D721Med (cell line): ENCODE measurements around the gene XXYLT1.
A peak's percentile ranks its signal among the peaks of the same experiment; 100 is the strongest.
"Not testable (repeated sequence)": the region's sequence is repeated elsewhere in the genome, so short reads cannot be mapped to it uniquely, and the experiment has no call there.

ENCODE experiments used
- DNase-seq: peaks from one replicate; pipeline ENCODE4 v3.0.0; 2011; ENCODE audit warnings: low spot score; ENCODE audit not compliant: insufficient read length
- FAIRE-seq: peaks from 2 replicates; lab custom pipeline; 2011; peaks lifted over from hg19 to GRCh38; lab: Jason Lieb, UNC
- TF ChIP-seq, protein P1 (sequence below): IDR thresholded peaks from 2 replicates; pipeline ENCODE4 v1.5.1; 2012; ENCODE audit warnings: mild to moderate bottlenecking, control low read depth; ENCODE audit not compliant: insufficient read depth; ENCODE audit errors: missing control alignments

The XXYLT1 gene

DNA sequence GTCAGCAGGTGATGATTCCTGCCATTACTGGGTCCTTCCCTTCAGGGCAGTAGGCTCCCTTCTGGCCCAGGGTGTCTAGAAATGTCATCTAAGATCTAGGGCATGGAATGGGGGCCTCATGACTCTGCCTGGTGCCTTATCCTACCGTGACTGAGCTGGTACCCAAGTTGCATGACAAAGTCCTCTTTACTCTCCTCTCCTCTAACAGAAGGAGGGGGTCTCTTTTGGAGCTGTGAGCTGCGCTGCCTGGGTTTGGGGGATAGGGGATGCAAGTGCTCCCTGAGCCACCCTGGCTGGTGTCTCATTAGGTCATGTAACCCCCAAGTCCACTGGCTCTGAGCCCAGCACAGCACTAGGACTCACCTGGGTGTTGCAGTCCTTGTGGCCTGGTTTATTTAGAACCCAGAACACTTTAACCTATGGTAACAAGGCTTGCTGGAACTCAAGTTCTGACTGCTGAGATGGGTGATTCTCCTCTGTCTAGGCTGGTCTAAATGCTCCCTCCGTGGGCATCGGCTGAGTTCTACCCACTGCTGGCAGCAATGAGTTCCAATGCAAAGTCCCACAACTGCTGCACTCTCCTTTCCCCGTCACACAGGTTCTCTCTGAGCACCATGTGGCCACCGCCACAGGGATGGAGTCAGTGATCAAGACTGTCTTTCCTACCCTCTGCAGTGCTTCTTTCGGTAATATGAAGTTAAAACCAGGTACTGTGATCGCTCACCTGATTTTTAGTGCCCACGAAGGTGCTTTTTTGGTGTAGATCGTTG, 34.0 kb downstream of the XXYLT1 start:
- TF ChIP-seq, protein P1, sequence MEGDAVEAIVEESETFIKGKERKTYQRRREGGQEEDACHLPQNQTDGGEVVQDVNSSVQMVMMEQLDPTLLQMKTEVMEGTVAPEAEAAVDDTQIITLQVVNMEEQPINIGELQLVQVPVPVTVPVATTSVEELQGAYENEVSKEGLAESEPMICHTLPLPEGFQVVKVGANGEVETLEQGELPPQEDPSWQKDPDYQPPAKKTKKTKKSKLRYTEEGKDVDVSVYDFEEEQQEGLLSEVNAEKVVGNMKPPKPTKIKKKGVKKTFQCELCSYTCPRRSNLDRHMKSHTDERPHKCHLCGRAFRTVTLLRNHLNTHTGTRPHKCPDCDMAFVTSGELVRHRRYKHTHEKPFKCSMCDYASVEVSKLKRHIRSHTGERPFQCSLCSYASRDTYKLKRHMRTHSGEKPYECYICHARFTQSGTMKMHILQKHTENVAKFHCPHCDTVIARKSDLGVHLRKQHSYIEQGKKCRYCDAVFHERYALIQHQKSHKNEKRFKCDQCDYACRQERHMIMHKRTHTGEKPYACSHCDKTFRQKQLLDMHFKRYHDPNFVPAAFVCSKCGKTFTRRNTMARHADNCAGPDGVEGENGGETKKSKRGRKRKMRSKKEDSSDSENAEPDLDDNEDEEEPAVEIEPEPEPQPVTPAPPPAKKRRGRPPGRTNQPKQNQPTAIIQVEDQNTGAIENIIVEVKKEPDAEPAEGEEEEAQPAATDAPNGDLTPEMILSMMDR: no peak
- DNase-seq (no peak), FAIRE-seq (no peak)

DNA sequence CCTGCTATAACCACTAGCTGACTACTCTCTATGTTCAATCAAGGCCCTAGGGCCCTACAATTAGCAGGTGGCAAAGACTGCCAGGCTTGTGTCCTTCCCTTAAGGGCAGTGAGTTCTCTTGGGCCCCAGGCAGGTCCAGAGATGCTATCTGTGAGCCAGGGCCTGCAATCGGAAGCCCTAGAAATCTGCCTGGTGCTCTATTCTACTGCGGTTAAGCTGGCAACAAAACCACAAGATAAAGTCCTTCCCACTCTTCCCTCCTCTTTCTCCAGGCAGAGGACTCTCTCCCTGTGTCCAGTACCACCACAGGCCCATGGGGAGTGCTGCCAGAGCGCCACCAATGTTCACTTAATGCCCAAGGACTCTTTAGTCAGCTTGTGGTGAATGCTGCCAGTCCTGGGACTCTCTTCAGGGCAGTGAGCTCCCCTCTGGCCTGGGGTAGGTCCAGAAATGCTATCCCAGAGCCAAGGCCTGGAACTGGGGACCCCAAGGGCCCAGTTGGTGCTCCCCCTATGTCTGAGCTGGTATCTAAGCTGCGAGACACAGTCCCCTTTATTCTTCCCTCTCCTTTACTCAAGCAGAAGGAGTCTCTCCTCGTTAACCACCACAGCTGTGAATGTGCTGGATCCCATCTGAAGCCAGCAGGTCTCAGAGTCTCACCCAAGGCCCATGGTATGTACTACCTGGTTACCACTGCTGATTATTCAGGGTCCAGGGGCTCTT, 34.7 kb downstream of the XXYLT1 start:
- no peak for FAIRE-seq
- DNase-seq: no peak
- TF ChIP-seq, protein P1: no peak

DNA sequence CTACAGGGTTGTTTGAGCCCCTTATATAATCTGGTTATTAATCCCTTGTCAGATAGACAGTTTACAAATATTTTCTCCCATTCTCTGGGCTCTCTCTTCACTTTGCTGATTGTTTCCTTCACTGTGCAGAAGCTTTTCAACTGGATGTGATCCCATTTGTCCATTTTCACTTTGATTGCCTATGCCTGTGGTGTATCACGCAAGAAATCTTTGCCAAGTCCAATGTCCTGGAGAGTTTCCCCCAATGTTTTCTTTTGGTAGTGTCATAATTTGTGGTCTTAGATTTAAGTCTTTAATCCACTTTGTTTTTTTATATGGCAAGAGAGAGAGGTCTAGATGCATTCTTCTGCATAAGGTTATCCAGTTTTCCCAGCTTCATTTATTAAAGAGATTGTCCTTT, 40.7 kb downstream of the XXYLT1 start:
- TF ChIP-seq, protein P1: no peak
- DNase-seq: no peak
- FAIRE-seq: no peak

DNA sequence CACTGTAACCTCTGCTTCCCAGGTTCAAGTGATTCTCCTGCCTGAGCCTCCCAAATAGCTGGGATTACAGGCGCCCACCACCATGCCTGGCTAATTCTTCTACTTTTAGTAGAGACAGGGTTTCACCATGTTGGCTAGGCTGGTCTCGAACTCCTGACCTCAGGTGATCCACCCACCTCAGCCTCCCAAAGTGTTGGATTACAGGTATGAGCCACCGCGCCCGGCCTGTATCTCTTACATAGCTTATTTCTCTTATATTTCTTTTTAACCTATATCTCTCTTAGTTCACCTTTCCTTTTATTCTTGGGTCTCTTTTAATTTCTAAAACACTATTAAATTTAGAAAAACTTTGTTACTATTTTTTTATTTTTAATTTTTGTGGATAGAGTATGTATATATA, 42.1 kb downstream of the XXYLT1 start:
- FAIRE-seq, DNase-seq: not testable (repeated sequence)

DNA sequence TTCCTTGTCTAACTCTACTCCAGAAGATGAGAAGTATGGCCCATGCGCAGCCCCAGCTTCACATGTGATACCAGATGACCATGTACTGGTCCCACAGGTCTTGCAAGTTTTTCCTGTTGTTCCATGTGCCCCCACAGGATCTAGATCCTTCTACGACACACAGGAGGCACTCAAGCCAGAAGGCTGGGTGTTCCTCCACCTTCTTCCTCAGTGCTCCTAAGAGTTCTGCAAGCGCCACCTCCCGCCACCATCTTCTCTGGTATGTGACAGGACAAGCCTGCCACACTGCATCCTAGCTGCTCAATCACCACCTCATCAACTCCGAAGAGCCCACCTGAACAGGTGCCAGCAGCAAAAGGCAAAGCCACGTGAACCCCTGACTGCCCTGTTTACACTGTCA, 43.1 kb downstream of the XXYLT1 start:
- FAIRE-seq (no peak), DNase-seq (no peak)
- TF ChIP-seq, protein P1: no peak

DNA sequence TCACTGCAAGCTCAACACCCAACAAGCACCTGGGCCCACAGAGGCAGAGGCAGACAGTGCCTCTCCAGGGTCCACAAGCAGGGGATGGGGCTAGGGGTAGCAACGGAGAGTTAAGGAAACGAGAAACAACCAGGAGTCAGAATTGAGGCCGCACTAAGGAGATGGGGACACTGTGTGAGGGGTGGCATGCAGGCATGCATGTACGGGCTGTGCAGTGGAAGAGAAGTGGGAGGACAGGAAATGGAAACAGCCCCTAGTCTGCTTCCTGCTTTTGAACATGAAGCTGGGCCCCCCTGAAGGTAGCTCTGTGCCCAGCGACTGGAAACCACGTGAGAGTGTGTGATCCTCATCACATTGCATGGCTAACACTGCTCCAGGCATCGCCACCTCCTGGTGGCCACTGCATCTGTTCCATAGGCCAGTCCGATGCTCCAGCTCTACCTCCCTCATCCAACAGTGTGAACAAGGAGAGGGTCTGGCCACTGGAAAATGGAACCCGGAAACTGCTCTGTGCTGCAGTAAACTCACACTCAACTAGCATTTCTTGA, 44.0 kb downstream of the XXYLT1 start:
- TF ChIP-seq, protein P1: peak; percentile 28
- no peak for FAIRE-seq
- DNase-seq: no peak

DNA sequence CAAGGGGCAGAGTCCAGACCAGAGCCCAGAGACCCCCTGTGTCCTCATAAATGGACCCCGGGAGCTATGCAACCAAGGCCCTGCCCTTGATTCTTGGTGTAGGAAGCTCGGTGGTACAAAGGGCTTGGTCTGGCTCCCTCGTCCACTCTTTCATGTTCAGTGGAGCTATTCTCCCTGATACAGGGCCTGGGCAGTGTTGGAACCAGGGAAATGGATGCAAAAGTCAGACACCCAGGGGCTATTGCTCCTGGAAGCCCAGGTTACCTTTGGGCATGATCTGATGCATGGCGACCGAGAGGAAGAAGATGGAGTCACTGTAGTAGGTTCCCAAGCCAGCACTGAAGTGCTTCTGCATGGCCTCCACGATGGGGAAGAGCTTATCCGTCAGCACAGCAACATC, 44.5 kb downstream of the XXYLT1 start:
- FAIRE-seq (no peak), DNase-seq (no peak)
- TF ChIP-seq, protein P1: no peak
